GM21717 (cell line): Measurements from ENCODE around the gene TNFRSF13B.
"Not testable (repeated sequence)": the region's sequence is repeated elsewhere in the genome, so short reads cannot be mapped to it uniquely, and the experiment has no call there.

Source experiments
- ATAC-seq: cut with Tn5 transposase; IDR thresholded peaks from one replicate; pipeline ENCODE4 v1.9.1; 2021; ENCODE audit warnings: mild to moderate bottlenecking, moderate library complexity; ENCODE audit not compliant: unreplicated experiment

The TNFRSF13B gene

DNA sequence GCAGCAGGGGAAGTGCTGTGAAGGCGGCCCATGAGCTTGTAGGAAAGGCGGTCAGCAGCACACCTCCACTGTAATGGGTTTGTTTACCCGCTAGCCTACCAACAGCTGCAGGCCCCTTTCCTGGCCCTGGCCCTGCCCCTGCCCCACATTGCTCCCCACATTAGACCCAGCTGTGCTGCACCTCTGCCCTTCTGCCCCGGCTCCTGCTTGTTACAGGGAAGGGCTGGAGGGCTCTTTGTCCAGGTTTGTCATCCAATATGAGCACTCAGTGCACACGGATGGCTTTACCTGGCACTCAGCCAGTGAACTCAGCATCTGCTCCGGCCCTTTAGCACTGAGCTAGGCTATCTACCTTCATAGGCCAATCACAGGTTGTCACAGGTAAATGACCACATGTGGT, 36.0 kb upstream of the TNFRSF13B start:
- ATAC-seq: not testable (repeated sequence)

DNA sequence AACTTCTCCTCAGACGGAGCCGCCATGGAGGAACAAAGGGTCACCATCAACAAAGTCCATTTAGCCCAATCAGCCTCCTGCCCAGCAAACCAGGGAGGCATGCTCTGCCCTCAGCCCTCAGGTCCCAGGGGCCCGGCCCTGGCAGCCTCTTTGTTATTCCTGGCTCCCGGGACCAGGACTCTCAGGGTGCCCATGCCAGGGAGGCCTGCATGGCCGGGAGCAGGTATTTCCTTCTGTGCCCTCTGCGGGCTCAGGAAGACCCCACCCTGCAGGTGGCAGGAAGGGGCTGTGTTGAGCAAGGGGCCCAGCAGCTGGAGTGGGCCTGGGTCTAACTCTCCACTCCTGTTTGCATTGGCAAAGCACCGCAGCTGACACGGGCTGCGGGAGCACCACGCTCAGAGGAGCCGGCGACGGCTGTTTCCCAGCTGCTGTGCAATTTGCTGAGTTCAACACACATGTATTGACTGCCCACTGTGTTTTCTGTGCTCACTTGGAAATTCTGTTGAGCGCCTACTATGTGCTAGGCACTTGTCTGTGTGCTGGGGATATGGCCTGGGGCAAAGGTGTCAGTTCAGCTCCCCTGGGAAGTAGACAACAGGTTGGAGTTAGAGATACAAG, 33.2 kb upstream of the TNFRSF13B start:
- ATAC-seq: not testable (repeated sequence)

DNA sequence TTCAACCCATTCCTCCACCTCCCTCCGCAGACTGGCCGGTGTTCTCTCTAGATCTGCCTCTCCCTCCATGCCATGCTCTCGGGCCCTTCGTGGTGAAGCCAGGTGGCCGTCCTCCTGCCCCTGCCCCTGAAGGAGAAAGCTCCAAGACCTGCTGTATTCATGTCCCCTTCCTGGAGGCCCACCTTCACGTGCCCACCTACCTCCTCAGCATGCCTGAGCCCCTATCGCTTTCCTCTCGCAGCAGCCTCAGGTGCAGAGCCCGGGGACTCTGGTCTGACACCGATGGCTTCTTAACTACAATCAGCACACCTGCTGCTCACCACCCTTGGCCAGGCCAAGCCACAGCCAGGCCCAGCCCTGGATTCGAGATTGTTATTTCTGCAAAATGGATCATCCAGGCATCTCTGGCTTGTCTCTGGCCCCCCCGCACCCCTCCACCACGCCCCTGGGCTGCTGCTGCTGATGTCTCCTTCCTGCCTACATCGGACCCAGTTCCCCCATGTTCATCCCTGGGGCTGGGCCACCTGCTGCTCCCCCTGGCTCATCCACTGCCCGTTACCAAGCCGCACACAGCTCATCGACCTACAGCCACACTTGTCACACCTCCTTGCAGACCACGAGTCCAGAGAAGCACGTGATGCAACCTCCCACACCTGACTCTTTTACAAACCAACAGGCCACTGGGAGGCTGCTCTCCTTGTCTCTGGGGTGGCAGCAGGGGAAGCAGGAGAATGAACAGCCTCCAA, 32.5 kb upstream of the TNFRSF13B start:
- no peak for ATAC-seq

GRCh38 chr17:17002731-17003715, 31.1 kb upstream of the TNFRSF13B start:
- ATAC-seq: not testable (repeated sequence)

DNA sequence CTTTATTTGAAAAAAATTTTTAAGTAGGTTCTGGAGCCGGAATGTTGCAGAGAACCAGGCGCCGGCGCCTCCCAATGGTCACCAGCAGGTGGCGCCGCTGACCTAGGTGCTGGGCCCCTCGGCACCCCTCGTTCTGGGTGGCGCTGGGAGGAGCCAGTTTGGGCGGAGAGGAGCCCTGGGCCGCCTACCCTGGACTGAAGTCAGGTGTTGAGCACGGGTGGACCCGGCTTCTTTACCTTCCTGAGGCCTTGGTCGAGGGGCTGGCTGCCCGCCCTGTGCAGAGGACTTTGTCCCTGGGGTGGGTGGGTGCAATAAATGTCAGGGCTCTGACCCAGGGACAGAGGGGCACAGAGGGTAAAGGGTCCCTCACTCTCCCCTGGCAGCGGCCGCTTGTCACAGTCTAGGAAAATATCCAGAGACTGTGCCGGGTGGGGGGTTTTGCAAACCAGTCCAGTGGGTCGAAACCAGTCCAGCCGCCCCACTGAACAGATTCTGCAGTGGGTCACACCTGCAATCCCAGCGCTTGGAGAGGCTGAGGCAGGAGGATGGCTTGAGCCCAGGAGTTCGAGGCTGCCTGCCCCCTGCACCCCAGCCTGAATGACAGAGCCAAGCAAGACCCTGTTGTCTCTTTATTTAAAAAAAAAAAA, 30.1 kb upstream of the TNFRSF13B start:
- no peak for ATAC-seq

- ATAC-seq: no peak
Observed at GRCh38 chr17:17001076-17001777, 29.3 kb upstream of the TNFRSF13B start.

GRCh38 chr17:16999931-17000625, 28.2 kb upstream of the TNFRSF13B start:
- ATAC-seq: no peak

GRCh38 chr17:16997514-16998429, 25.9 kb upstream of the TNFRSF13B start:
- no peak for ATAC-seq

- ATAC-seq: not testable (repeated sequence)
Observed at GRCh38 chr17:16996726-16997125, 24.8 kb upstream of the TNFRSF13B start.

DNA sequence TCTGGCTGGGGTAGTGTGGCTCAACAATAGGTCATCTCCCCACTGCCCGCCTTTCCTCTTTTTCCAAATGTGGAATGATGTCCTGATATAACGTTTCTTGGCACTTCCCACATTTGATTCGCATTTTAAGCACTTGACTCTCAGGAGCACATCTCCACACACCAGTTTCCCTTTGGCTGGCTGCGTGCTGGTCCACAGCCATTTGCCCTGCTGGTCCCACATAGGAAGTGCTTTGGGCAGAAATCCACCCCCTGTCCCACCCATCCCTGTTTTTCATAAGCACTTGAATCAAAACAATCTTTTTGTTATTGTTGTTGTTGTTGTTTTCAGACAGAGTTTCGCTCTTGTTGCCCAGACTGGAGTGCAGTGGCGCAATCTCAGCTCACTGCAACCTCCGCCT, 24.0 kb upstream of the TNFRSF13B start:
- no peak for ATAC-seq

DNA sequence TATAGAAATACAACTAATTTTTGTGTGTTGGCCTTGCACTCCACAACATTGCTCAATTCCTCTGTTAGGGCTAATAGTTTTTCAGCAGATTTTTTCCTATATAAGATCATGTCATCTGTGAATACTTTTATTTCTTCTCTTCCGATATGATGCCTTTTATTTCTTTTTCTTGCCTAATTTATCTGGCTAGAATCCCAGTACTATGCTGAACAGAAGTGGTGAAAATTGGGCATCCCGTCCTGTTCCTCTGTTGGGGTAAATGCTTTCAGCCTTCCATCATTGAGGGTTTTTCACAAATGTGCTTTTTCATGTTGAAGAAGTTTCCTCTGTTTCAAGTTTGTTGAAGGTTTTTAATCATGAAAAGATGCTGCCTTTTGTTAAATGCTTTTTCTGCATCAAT, 22.7 kb upstream of the TNFRSF13B start:
- no peak for ATAC-seq

DNA sequence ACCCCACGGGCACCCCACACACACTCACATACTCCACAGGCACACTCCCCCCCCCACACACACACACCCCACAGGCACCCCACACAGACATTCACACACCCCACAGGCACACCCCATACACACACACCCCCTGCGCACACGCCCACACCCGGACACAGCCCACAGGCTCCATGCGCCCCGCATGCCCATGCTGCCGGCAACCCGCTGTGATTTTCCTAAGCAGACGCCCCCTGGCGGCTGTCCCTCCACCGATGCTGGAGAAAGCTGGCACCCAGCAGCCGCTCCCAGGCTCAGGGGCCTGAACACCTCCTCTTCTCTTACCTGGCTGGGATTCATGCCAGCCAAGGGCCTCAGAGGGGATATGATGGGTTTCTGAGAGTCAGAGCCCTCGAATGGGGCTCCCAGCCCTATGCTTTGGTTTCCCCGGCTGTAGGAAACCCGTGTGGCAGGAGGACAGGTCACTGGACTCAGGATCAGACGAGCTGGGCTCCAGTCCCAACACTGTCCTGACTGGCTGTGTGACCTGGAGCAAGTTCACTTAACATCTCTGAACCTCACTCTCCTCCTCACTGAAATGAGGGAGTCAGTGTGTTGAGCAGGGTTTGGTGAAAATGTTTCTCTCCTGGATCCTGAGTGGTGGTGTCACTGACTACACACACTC, 19.6 kb upstream of the TNFRSF13B start:
- ATAC-seq: no peak

GRCh38 chr17:16989953-16990860, 18.3 kb upstream of the TNFRSF13B start:
- ATAC-seq: no peak

DNA sequence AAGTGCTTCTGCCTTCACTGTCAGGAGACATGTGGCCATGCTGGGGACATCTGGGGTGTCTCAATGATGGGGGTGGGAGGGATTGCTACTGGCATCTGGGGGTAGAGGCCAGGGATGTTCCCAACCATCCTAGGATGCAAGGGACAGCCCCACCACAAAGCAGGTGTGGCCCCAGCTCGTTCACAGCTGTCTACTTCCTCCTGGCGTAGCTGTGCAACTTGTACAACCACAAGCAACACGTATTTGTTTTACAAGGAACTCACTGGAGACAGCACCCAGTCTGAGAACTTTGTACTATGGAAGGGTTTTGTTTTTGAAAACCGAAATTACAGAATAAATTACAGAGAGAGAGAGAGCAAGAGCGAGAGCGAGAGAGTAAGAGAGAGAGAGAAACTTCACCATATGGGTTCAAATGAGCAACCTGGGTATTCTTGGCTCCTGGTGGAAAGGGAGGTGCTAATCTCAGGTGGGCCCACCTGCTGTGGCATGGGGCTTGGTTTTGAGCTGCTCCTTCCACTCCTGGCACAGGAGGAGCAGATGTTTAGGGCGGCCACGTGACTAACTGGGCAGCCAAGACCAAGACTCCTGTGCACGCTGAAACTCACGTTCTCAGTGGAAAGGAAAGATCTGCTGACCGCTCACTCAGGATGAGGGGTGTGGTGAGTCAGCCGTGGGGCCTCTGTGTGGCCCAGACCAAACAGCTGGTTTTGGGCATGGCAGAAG, 17.5 kb upstream of the TNFRSF13B start:
- ATAC-seq: peak; percentile 28

DNA sequence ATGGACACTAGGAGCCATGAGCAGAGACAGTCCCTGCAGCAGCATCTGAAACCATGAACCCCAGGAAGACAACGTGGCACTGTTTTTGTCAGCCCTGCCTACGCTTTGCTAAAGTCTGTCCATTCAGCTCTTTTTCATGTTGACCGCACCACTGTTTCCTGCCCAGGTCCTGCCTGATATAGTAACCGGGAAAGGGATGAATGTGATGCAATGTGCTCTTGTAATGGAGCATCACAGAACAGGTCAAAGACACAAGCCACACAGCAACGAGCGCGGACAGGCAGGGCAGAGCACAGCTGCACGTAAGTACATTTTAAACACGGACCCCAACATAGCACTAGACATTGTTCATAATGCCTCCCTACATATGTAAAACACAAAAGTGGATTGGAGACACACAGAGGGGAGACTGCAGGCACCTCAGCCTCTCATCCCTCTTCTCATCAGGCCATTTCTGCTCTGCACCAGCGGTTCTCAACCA, 16.9 kb upstream of the TNFRSF13B start:
- peak; percentile 13 for ATAC-seq
